ENCODE measurements around the gene MAP10.

GRCh38 chr1:232773752-232774151, 31.5 kb upstream of the MAP10 start:
- TF ChIP-seq TAF1 (IDR thresholded peaks at IDR 0.05; ENCODE audit: borderline replicate concordance, insufficient read depth, low read length) (no peak), POLR2AphosphoS5 (IDR thresholded peaks at IDR 0.05; ENCODE audit: low read depth, low read length) (no peak), FOXP2 (optimal IDR thresholded peaks at IDR 0.05; ENCODE audit: borderline replicate concordance, extremely low read depth, extremely low read length, insufficient read depth) (no peak), REST (IDR thresholded peaks at IDR 0.05; ENCODE audit: insufficient read depth in 1 of 2, low read depth in 2 of 2, low read length in 2 of 2) (no peak)

Measured in PFSK-1 (cell line).